ENCODE measurements around the gene GRIN2A. TPM values are rescaled to one million over a fixed set of nuclear protein-coding genes. Genes with fewer than 3 reads are reported as not detected.

The GRIN2A gene
- polyA plus RNA-seq, 4 donors = 0.66 to 6.5 (median 5.9) TPM

- DNase-seq (ENCODE audit: low read depth in 4 of 4, low spot score in 3 of 4) = no peak
Observed at GRCh38 chr16:10040136-10041080, 141.8 kb downstream of the GRIN2A start.

- peak in 1 of 4 donors; percentile 30 for DNase-seq (ENCODE audit: low read depth in 4 of 4, low spot score in 3 of 4)
Observed at GRCh38 chr16:10039220-10040096, 142.8 kb downstream of the GRIN2A start.

- DNase-seq (ENCODE audit: low read depth in 4 of 4, low spot score in 3 of 4) = no peak
Observed at GRCh38 chr16:10037751-10038150, 144.5 kb downstream of the GRIN2A start.

- DNase-seq (ENCODE audit: low read depth in 4 of 4, low spot score in 3 of 4) = no peak
Observed at GRCh38 chr16:10036956-10037355, 145.3 kb downstream of the GRIN2A start.

DNA sequence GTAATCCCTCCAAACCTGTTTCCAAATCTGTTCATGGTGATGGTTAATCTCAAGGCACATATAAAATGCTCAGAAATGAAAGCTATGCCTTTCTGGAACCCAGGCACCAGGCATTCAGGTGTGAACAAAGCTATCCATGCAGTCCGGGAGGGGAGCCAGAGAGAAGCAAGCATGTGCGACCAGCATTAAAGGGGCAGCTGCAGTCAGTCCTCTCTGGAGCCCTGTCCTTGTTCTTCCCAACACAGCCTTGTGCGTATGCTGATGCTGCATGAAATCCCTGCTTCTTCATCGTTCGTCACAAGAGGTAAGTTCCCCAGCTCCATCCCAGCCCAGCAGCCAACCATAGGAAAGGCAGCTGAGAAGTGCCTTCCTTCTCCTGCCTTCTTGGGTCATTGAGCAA lies 148.7 kb downstream of the GRIN2A start:
- DNase-seq (ENCODE audit: low read depth in 4 of 4, low spot score in 3 of 4) = no peak

GRCh38 chr16:10031955-10032354 lies 150.3 kb downstream of the GRIN2A start:
- DNase-seq (ENCODE audit: low read depth in 4 of 4, low spot score in 3 of 4) = no peak

- DNase-seq (ENCODE audit: low read depth in 4 of 4, low spot score in 3 of 4) = no peak
Observed at GRCh38 chr16:10031473-10031872, 150.8 kb downstream of the GRIN2A start.

DNA sequence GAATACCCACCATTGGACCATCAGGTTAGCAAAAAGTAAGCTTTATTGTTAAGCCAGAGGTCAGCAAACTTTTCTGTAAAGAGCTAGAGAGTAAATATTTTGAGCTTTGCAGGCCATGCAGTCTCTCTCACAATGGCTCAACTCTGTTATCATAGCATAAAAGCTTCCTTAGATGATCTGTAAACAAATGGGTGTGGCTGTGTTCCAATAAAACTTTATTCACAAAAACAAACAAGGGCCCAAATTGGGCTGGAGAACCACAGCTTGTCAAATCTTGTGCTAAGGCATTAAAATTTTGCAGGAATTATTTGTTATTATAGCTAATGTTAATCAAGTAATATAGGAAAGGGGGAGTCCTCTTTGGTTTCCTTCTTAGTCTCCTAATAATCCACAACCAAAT lies 153.6 kb downstream of the GRIN2A start:
- DNase-seq (ENCODE audit: low read depth in 4 of 4, low spot score in 3 of 4) = no peak

- no peak for DNase-seq (ENCODE audit: low read depth in 4 of 4, low spot score in 3 of 4)
Observed at GRCh38 chr16:10027553-10027952, 154.7 kb downstream of the GRIN2A start.

DNA sequence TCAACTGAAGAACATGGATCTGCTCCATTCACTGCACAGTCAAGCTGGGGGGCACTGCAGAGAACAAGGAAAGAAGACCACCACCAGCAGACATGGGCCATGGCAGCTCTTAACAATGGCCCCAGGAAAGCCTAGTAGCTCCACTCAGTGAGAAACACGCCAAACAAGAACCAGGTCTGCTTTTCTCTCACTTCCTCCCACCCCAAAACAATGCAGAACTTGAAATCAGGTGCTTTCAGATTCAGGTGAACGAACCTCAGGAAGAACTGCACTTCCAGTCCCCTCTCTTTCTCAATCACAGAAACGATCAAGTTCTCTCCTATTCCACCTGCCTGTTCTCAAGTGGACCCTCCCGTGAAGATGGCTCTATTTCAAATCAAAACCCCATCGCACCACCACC lies 155.6 kb downstream of the GRIN2A start:
- no peak for DNase-seq (ENCODE audit: low read depth in 4 of 4, low spot score in 3 of 4)

GRCh38 chr16:10022098-10022497 lies 160.1 kb downstream of the GRIN2A start:
- DNase-seq (ENCODE audit: low read depth in 4 of 4, low spot score in 3 of 4) = no peak

- DNase-seq (ENCODE audit: low read depth in 4 of 4, low spot score in 3 of 4) = no peak
Observed at GRCh38 chr16:10020866-10021265, 161.4 kb downstream of the GRIN2A start.

DNA sequence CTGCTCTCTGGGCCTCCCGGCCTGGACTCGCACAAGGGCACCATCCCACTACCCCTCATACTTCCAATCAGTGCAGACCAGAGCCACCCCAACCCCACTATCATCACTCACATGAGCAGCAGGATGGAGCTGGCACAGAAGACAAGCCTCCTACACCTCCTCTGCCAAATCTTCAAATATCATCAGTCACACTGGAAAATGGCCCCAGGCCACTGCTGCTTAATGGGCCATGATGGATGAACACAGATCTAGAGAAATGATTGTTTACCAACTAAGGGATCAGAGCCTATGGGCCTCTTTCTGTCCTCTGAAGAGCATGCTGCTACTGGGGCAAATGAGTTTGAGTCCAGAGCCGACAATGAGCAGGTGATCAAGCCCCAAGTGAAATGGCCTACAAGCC lies 165.5 kb downstream of the GRIN2A start:
- DNase-seq (ENCODE audit: low read depth in 4 of 4, low spot score in 3 of 4) = no peak

DNA sequence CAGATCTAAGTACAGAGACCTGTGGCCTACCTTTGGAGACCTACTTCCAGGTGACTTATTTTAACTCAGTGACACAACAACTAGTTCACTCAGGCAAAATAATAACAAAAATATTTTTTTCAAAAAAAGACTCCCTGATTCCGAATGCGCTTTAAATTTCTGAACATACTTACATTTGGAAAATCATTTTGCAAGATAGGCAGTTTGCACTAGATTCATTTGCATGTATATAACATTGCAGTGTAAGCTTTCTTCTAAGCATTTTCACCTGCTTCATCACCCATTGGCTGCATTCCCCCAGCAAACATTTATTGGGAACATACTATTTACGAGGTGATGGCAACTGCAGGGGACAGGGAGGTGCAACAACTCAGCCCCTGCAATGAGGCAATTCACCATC lies 166.8 kb downstream of the GRIN2A start:
- DNase-seq (ENCODE audit: low read depth in 4 of 4, low spot score in 3 of 4) = no peak

DNA sequence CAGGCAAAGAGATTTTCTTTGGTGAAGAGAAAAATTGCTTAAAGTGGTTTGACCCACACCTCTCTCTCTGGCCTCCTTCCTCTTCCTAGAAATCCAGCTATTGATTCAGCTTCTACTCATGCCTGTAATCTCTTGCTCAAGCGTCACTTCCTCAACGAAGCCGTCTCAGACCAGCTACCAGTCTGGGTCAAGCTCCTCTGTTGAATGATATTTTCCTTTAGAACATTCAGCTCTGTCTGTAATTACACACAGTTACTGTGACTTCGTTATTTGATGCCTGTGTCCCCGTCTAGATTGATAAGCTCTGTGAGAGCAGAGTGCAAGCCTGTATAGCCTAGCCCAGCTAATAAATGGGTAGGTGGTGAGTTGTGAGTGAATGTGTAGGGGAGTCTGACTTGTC lies 168.5 kb downstream of the GRIN2A start:
- DNase-seq (ENCODE audit: low read depth in 4 of 4, low spot score in 3 of 4) = no peak

DNA sequence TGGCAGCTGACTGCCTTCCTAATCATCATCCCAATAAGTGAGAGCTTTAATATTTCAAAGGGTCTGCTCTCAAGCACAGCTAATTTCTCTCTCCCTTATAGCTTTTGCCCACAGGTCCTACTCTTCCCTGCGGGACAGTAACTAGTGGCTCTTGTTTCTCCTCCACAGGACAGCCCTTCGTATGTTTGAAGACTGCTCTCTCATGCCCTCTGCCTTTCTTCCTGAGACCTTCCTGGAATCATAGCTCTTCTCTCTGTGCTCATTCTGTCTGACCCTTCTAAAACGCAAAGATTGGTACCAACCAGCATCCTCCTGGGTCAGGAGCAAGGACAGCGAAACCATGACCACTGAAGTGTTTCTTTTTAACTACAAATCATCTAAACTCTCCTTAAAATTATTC lies 168.9 kb downstream of the GRIN2A start:
- DNase-seq (ENCODE audit: low read depth in 4 of 4, low spot score in 3 of 4) = no peak

GRCh38 chr16:10009684-10010083 lies 172.5 kb downstream of the GRIN2A start:
- no peak for DNase-seq (ENCODE audit: low read depth in 4 of 4, low spot score in 3 of 4)

DNA sequence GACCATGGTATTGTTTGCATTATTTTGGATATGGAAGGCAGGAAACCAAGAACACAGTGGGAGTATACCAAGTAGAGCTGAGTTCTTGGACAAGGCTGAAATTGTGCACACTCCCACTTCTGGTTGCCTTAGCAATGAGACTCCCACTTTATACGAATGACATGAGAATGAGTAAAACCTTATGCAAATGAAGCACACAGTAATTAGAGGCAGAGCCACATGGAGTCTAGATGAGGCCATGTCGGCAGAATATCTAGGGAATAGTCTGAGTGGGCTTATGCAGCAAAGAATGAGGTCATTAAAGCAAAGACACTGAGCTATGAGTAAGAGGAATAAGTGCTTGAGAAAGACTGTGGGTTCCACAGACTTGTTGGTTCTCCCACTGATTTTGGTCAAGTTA lies 178.7 kb downstream of the GRIN2A start:
- DNase-seq (ENCODE audit: low read depth in 4 of 4, low spot score in 3 of 4) = no peak

- DNase-seq (ENCODE audit: low read depth in 4 of 4, low spot score in 3 of 4) = no peak
Observed at GRCh38 chr16:10001258-10001775, 180.9 kb downstream of the GRIN2A start.

DNA sequence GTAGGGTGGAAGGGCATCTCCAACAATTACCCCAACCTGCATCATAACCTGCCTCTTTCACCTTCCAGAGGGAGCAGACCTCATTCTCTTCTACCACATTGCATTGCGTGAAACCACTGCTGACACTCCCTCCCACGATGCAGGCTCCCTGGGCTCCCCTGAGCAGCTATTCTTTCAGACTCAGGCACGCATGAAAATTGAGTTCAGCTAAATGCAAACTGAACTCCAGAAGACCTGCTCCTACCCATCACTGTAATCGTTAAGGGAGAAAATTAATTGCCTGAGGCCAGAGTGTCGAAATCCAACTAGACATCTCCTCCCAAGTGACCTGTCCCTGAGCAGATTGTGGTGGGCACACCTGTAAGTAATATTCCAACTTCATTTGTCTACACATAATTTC lies 186.0 kb downstream of the GRIN2A start:
- DNase-seq (ENCODE audit: low read depth in 4 of 4, low spot score in 3 of 4) = peak in 3 of 4 donors; percentile 8 to 56 (median 36)

- DNase-seq (ENCODE audit: low read depth in 4 of 4, low spot score in 3 of 4) = no peak
Observed at GRCh38 chr16:9992441-9992840, 189.8 kb downstream of the GRIN2A start.

Data from left renal pelvis (tissue), 4 donors.